Activated CD4-positive, alpha-beta memory T cell treated with anti-CD3 and anti-CD28 coated beads for 36 hours (primary cell): ENCODE results near the gene LGALSL. TPM values are rescaled to one million over a fixed set of nuclear protein-coding genes. Genes with fewer than 3 reads are reported as not detected.

Experiments
- CTCF ChIA-PET: fragments of 350-600 bp; sonication (Branson Sonifier 250); formaldehyde crosslinking; loops from one replicate; lab custom pipeline; 2021; ENCODE audit warnings: antibody characterized with exemption, inconsistent platforms; lab: Charles Lee
- POLR2A ChIA-PET: fragments of 350-600 bp; sonication (Branson Sonifier 250); formaldehyde crosslinking; loops from one replicate; lab custom pipeline; 2021; ENCODE audit warnings: antibody characterized with exemption; lab: Charles Lee
- DNase-seq: peaks from one replicate; pipeline ENCODE4 v3.0.0-alpha.2; 2020
- H3K27ac Mint-ChIP-seq: one replicate; pipeline ENCODE4 v1.8.0; 2021; ENCODE audit warnings: mixed read lengths
- H3K27me3 Mint-ChIP-seq: one replicate; pipeline ENCODE4 v1.8.0; 2021; ENCODE audit warnings: mixed read lengths
- H3K36me3 Mint-ChIP-seq: one replicate; pipeline ENCODE4 v1.8.0; 2021; ENCODE audit warnings: mixed read lengths
- H3K4me1 Mint-ChIP-seq: one replicate; pipeline ENCODE4 v1.8.0; 2021; ENCODE audit warnings: low read depth, mixed read lengths
- H3K4me3 Mint-ChIP-seq: one replicate; pipeline ENCODE4 v1.8.0; 2021; ENCODE audit warnings: mild to moderate bottlenecking, mixed read lengths
- H3K9me3 Mint-ChIP-seq: one replicate; pipeline ENCODE4 v1.8.0; 2021; ENCODE audit warnings: mixed read lengths
- intact Hi-C: fragments of 100-400 bp; cut with micrococcal nuclease; formaldehyde crosslinking; loops from one replicate; pipeline ENCODE4 v1.15.1; 2023
- total RNA-seq, 2 experiments: library from RNA; stranded (reverse); gene quantifications; one replicate each; pipeline ENCODE4 v1.2.3, GENCODE V29; 2021

LGALSL gene
- 1 to 10 TPM; 1.3 to 1.5 TPM for total RNA-seq

GRCh38 chr2:64453770-64454385 lies at the start of gene LGALSL:
TSS of gene LGALSL (plus strand) at chr2:64454162. CDS start at chr2:64454546, 384 bp downstream.
- ChIA-PET POLR2A (no interaction called here), CTCF (interaction anchor here (0.6 kb wide), 1 partner anchor 409 kb away, joined by 3 read pairs; no protein-coding TSS in a partner anchor)
- peaks cover 13% of the 10 kb centered on the region for H3K27me3 Mint-ChIP-seq
- H3K27ac Mint-ChIP-seq = no peak within 1 kb of the TSS
- peak; percentile 40 for DNase-seq
- H3K4me3 Mint-ChIP-seq = peak within 1 kb of the TSS; percentile 74
- H3K4me1 Mint-ChIP-seq = peaks cover 3% of the 10 kb centered on the region
- H3K9me3 Mint-ChIP-seq = no peaks in the 10 kb centered on the region
- no peaks in the 10 kb centered on the region for H3K36me3 Mint-ChIP-seq
- intact Hi-C loops = loop anchor here (10.0 kb wide), 1 partner anchor 119 kb away; no protein-coding TSS in a partner anchor

GRCh38 chr2:64404743-64405142 lies 49.2 kb upstream of the LGALSL start:
- DNase-seq = no peak
- H3K36me3 Mint-ChIP-seq = no peaks in the 10 kb centered on the region
- H3K4me3 Mint-ChIP-seq = no peak overlapping the region
- no peak overlapping the region for H3K27ac Mint-ChIP-seq
- intact Hi-C loops = no loop called here
- no peaks in the 10 kb centered on the region for H3K9me3 Mint-ChIP-seq
- peaks cover 2% of the 10 kb centered on the region for H3K27me3 Mint-ChIP-seq
- no peaks in the 10 kb centered on the region for H3K4me1 Mint-ChIP-seq
- ChIA-PET CTCF (no interaction called here), POLR2A (no interaction called here)

- intact Hi-C loops = no loop called here
- Mint-ChIP-seq H3K27ac (no peak overlapping the region), H3K4me1 (no peaks in the 10 kb centered on the region), H3K4me3 (no peak overlapping the region), H3K36me3 (no peaks in the 10 kb centered on the region), H3K27me3 (peaks cover 2% of the 10 kb centered on the region), H3K9me3 (no peaks in the 10 kb centered on the region)
- ChIA-PET POLR2A (no interaction called here), CTCF (no interaction called here)
- no peak for DNase-seq
Measured at GRCh38 chr2:64405581-64406406, 48.2 kb upstream of the LGALSL start.

GRCh38 chr2:64406407-64406774 lies 47.6 kb upstream of the LGALSL start:
- H3K9me3 Mint-ChIP-seq = no peaks in the 10 kb centered on the region
- no peaks in the 10 kb centered on the region for H3K27me3 Mint-ChIP-seq
- H3K36me3 Mint-ChIP-seq = no peaks in the 10 kb centered on the region
- POLR2A ChIA-PET = no interaction called here
- DNase-seq = no peak
- CTCF ChIA-PET = no interaction called here
- H3K27ac Mint-ChIP-seq = no peak overlapping the region
- no peak overlapping the region for H3K4me3 Mint-ChIP-seq
- intact Hi-C loops = no loop called here
- H3K4me1 Mint-ChIP-seq = no peaks in the 10 kb centered on the region

GRCh38 chr2:64408031-64408430 lies 45.9 kb upstream of the LGALSL start:
- Mint-ChIP-seq H3K27me3 (no peaks in the 10 kb centered on the region), H3K36me3 (no peaks in the 10 kb centered on the region), H3K4me3 (no peak overlapping the region), H3K9me3 (no peaks in the 10 kb centered on the region), H3K4me1 (no peaks in the 10 kb centered on the region), H3K27ac (no peak overlapping the region)
- ChIA-PET POLR2A (no interaction called here), CTCF (no interaction called here)
- intact Hi-C loops = no loop called here
- no peak for DNase-seq

- POLR2A ChIA-PET = no interaction called here
- Mint-ChIP-seq H3K27me3 (no peaks in the 10 kb centered on the region), H3K9me3 (no peaks in the 10 kb centered on the region), H3K4me3 (no peak overlapping the region), H3K4me1 (no peaks in the 10 kb centered on the region), H3K27ac (no peak overlapping the region), H3K36me3 (no peaks in the 10 kb centered on the region)
- intact Hi-C loops = no loop called here
- peak; percentile 11 for DNase-seq
- CTCF ChIA-PET = no interaction called here
Measured at GRCh38 chr2:64410671-64411070, 43.3 kb upstream of the LGALSL start.

- no peak overlapping the region for H3K4me3 Mint-ChIP-seq
- no peaks in the 10 kb centered on the region for H3K9me3 Mint-ChIP-seq
- no peak overlapping the region for H3K27ac Mint-ChIP-seq
- H3K36me3 Mint-ChIP-seq = no peaks in the 10 kb centered on the region
- DNase-seq = no peak
- ChIA-PET CTCF (no interaction called here), POLR2A (no interaction called here)
- intact Hi-C loops = no loop called here
- no peaks in the 10 kb centered on the region for H3K27me3 Mint-ChIP-seq
- no peaks in the 10 kb centered on the region for H3K4me1 Mint-ChIP-seq
Measured at GRCh38 chr2:64412671-64413070, 41.3 kb upstream of the LGALSL start.

GRCh38 chr2:64414736-64415435 lies 39.1 kb upstream of the LGALSL start:
- POLR2A ChIA-PET = interaction anchor here (1.3 kb wide), 1 partner anchor 14 kb away, joined by 3 read pairs; no protein-coding TSS in a partner anchor
- H3K36me3 Mint-ChIP-seq = no peaks in the 10 kb centered on the region
- H3K27ac Mint-ChIP-seq = no peak overlapping the region
- intact Hi-C loops = no loop called here
- H3K4me1 Mint-ChIP-seq = no peaks in the 10 kb centered on the region
- no peaks in the 10 kb centered on the region for H3K9me3 Mint-ChIP-seq
- peak; percentile 24 for DNase-seq
- CTCF ChIA-PET = interaction anchor here (0.6 kb wide), 1 partner anchor 26 kb away, joined by 3 read pairs; no protein-coding TSS in a partner anchor
- no peak overlapping the region for H3K4me3 Mint-ChIP-seq
- H3K27me3 Mint-ChIP-seq = no peaks in the 10 kb centered on the region

- CTCF ChIA-PET = interaction anchor here (0.9 kb wide), 1 partner anchor 145 kb away, joined by 3 read pairs; no protein-coding TSS in a partner anchor
- H3K4me1 Mint-ChIP-seq = no peaks in the 10 kb centered on the region
- no peaks in the 10 kb centered on the region for H3K27me3 Mint-ChIP-seq
- no peak overlapping the region for H3K27ac Mint-ChIP-seq
- intact Hi-C loops = no loop called here
- POLR2A ChIA-PET = interaction anchor here (0.6 kb wide), 1 partner anchor 368 kb away, joined by 3 read pairs; no protein-coding TSS in a partner anchor
- H3K36me3 Mint-ChIP-seq = no peaks in the 10 kb centered on the region
- DNase-seq = no peak
- no peak overlapping the region for H3K4me3 Mint-ChIP-seq
- H3K9me3 Mint-ChIP-seq = no peaks in the 10 kb centered on the region
Measured at GRCh38 chr2:64417624-64418023, 36.3 kb upstream of the LGALSL start.

- no peaks in the 10 kb centered on the region for H3K4me1 Mint-ChIP-seq
- no peaks in the 10 kb centered on the region for H3K9me3 Mint-ChIP-seq
- no peaks in the 10 kb centered on the region for H3K36me3 Mint-ChIP-seq
- no peaks in the 10 kb centered on the region for H3K27me3 Mint-ChIP-seq
- H3K4me3 Mint-ChIP-seq = no peak overlapping the region
- intact Hi-C loops = no loop called here
- ChIA-PET POLR2A (no interaction called here), CTCF (interaction anchor here (0.7 kb wide), 1 partner anchor 69 kb away, joined by 4 read pairs; no protein-coding TSS in a partner anchor)
- DNase-seq = no peak
- no peak overlapping the region for H3K27ac Mint-ChIP-seq
Measured at GRCh38 chr2:64419596-64420165, 34.3 kb upstream of the LGALSL start.

GRCh38 chr2:64420677-64421076 lies 33.3 kb upstream of the LGALSL start:
- no peak for DNase-seq
- no peak overlapping the region for H3K4me3 Mint-ChIP-seq
- H3K4me1 Mint-ChIP-seq = no peaks in the 10 kb centered on the region
- no peaks in the 10 kb centered on the region for H3K27me3 Mint-ChIP-seq
- no peaks in the 10 kb centered on the region for H3K36me3 Mint-ChIP-seq
- CTCF ChIA-PET = no interaction called here
- intact Hi-C loops = no loop called here
- no peaks in the 10 kb centered on the region for H3K9me3 Mint-ChIP-seq
- H3K27ac Mint-ChIP-seq = no peak overlapping the region
- POLR2A ChIA-PET = no interaction called here

- CTCF ChIA-PET = no interaction called here
- H3K27me3 Mint-ChIP-seq = no peaks in the 10 kb centered on the region
- H3K4me1 Mint-ChIP-seq = no peaks in the 10 kb centered on the region
- POLR2A ChIA-PET = no interaction called here
- DNase-seq = no peak
- intact Hi-C loops = no loop called here
- no peaks in the 10 kb centered on the region for H3K36me3 Mint-ChIP-seq
- H3K9me3 Mint-ChIP-seq = no peaks in the 10 kb centered on the region
- no peak overlapping the region for H3K4me3 Mint-ChIP-seq
- H3K27ac Mint-ChIP-seq = no peak overlapping the region
Measured at GRCh38 chr2:64421201-64421600, 32.8 kb upstream of the LGALSL start.
